NT2/D1 (cell line): ENCODE data around the gene ABLIM2.

Source experiments
- DNase-seq: peaks from one replicate; pipeline ENCODE4 v3.0.0-alpha.2; 2011; ENCODE audit warnings: low read depth, low spot score
- H3K27me3 ChIP-seq: 2 replicates; pipeline ENCODE4 v1.6.0; 2011; ENCODE audit warnings: mild to moderate bottlenecking; ENCODE audit not compliant: insufficient read length, insufficient read depth
- H3K36me3 ChIP-seq: 2 replicates; pipeline ENCODE4 v1.6.1; 2011; ENCODE audit warnings: mild to moderate bottlenecking, low read length, mixed read lengths; ENCODE audit not compliant: insufficient read depth, insufficient read length
- H3K4me1 ChIP-seq: 2 replicates; pipeline ENCODE4 v1.5.1; 2011; ENCODE audit not compliant: insufficient read depth, insufficient read length
- H3K4me3 ChIP-seq: 2 replicates; pipeline ENCODE4 v1.5.1; 2011; ENCODE audit warnings: low read depth; ENCODE audit not compliant: insufficient read length
- H3K9ac ChIP-seq: 2 replicates; pipeline ENCODE4 v1.6.0; 2011; ENCODE audit warnings: low read depth; ENCODE audit not compliant: insufficient read length
- H3K9me3 ChIP-seq: 2 replicates; pipeline ENCODE4 v1.5.1; 2011; ENCODE audit warnings: mild to moderate bottlenecking, low read length; ENCODE audit not compliant: insufficient read depth
- SUZ12 ChIP-seq: IDR thresholded peaks from 2 replicates; pipeline ENCODE4 v1.6.1; 2011; ENCODE audit not compliant: insufficient read length, insufficient read depth; ENCODE audit errors: extremely low read depth
- YY1 ChIP-seq: IDR thresholded peaks from 2 replicates; pipeline ENCODE4 v1.6.1; 2011; ENCODE audit not compliant: insufficient read length, insufficient read depth
- ZNF274 ChIP-seq: IDR thresholded peaks from 2 replicates; pipeline ENCODE4 v1.6.1; 2011; ENCODE audit warnings: mild to moderate bottlenecking, low read depth, low read length

Gene ABLIM2

DNA sequence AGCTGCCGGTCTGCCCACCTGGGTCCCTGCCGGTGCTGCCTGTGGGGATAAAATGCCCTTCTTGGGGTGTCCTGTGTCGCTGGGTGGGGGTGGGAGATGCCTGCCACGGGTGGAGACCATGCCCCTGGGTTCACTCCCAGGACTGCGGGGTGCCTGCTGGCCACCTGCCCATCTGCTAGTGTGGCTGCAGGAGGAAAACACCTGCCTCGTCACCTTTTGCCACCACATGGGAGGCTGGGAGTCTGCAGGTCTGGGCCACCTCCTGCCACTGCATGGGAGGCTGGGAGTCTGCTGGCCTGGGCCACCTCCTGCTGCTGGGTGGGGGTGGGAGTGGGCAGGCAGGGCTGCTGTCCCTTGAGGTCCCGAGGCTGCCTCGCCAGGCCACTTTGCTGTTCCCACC is 160.2 kb downstream of the ABLIM2 start:
- no peak for DNase-seq
- H3K9ac ChIP-seq, result no peak overlapping the region
- H3K27me3 ChIP-seq, result no peaks in the 10 kb centered on the region
- no peak for TF ChIP-seq YY1
- no peak for TF ChIP-seq ZNF274
- no peak for TF ChIP-seq SUZ12
- H3K36me3 ChIP-seq, result no peaks in the 10 kb centered on the region
- H3K9me3 ChIP-seq, result no peaks in the 10 kb centered on the region
- H3K4me1 ChIP-seq, result peaks cover 25% of the 10 kb centered on the region
- no peak overlapping the region for H3K4me3 ChIP-seq

DNA sequence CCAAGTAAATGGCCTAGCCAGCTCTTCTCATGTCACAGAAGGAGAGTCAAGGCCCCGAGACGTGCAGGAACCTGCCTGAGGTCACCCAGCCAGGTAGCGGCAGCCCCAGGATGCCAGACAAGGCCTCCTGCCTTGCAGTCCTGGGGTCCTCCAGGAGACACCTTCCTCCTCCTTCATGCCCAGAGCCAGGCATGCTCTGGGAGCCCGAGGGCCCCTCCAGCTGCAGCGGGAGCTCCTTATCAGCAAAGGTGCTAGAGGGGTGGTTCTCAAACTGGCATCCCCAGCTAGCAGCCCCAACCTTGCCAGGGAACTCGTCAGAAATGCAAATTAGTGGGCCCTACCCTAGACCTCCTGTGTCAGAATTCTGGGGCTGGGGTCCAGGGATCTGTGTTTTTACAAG is 162.7 kb downstream of the ABLIM2 start:
- H3K4me3 ChIP-seq, result no peak overlapping the region
- H3K9me3 ChIP-seq, result no peaks in the 10 kb centered on the region
- no peaks in the 10 kb centered on the region for H3K27me3 ChIP-seq
- H3K36me3 ChIP-seq, result no peaks in the 10 kb centered on the region
- TF ChIP-seq ZNF274 (no peak), YY1 (no peak), SUZ12 (no peak)
- H3K9ac ChIP-seq, result peak overlapping the region; percentile 0
- DNase-seq, result no peak
- peaks cover 21% of the 10 kb centered on the region for H3K4me1 ChIP-seq

DNA sequence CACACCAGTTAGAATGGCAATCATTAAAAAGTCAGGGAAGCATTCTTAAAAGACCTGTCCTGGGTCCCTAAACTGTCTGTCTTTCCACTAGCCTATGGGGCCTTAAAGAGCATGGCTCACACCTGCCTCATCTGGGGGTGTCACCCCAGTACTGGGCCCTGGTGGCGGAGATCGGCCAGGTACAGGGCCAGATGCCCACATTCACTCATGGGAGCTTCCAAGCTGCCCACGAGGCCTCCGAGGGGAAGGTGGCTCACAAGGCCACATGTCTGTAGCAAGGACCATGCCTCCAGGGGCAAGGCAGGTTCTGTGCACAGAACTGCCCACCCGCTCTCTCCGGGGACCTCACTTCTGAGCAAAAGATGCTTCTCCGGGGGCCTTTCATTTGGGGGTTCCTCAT is 163.5 kb downstream of the ABLIM2 start:
- Histone ChIP-seq H3K36me3 (no peaks in the 10 kb centered on the region), H3K27me3 (no peaks in the 10 kb centered on the region), H3K4me1 (peaks cover 16% of the 10 kb centered on the region), H3K9me3 (no peaks in the 10 kb centered on the region), H3K9ac (no peak overlapping the region), H3K4me3 (no peak overlapping the region)
- no peak for DNase-seq
- no peak for TF ChIP-seq SUZ12
- TF ChIP-seq YY1, result no peak
- TF ChIP-seq ZNF274, result no peak

DNA sequence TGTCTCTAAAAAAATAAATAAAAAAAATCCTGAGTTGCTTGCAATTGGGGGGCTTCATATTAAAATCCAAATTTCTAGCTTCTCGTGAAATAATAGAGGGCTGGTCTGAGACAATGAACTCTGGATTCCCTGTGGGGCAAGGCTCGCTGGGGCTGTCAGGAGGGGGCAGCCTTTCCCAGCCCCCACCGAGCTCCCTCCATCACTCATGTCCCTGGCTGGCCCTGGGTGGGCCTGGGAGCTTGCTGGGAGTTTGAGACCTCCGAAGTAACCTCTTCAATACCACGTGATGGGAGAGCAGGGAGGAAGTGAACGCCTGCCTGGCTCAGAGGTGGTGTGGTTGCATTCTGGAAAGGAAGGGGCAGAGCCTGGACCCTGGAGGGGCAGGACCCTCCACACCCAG is 164.9 kb downstream of the ABLIM2 start:
- peaks cover 16% of the 10 kb centered on the region for H3K4me1 ChIP-seq
- H3K27me3 ChIP-seq, result no peaks in the 10 kb centered on the region
- H3K9me3 ChIP-seq, result no peaks in the 10 kb centered on the region
- H3K4me3 ChIP-seq, result no peak overlapping the region
- TF ChIP-seq YY1 (no peak), ZNF274 (no peak)
- no peak overlapping the region for H3K9ac ChIP-seq
- H3K36me3 ChIP-seq, result no peaks in the 10 kb centered on the region
- no peak for DNase-seq

DNA sequence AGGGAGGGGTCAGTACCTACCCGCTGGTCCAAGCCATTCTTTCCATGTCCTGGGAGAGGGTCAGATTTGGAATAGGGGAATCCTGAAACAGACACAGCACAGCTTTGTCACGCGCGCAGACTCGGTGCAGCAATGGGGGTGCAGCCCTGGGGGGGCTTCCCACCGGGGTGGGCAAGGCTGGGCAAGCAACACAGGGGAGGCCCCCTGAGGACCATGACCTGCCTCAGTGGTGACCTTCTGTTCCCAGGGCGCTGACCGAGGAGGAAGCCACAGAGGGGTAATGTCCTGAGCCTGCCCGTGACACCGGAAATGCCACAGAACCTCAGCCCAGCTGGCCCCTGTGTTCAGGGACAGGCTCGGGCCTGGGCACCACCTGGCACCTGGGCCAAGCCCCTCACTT is 165.8 kb downstream of the ABLIM2 start:
- DNase-seq, result no peak
- no peaks in the 10 kb centered on the region for H3K9me3 ChIP-seq
- peaks cover 14% of the 10 kb centered on the region for H3K4me1 ChIP-seq
- no peaks in the 10 kb centered on the region for H3K36me3 ChIP-seq
- TF ChIP-seq SUZ12, result no peak
- no peak for TF ChIP-seq YY1
- no peak for TF ChIP-seq ZNF274
- H3K9ac ChIP-seq, result no peak overlapping the region
- no peak overlapping the region for H3K4me3 ChIP-seq
- no peaks in the 10 kb centered on the region for H3K27me3 ChIP-seq

DNA sequence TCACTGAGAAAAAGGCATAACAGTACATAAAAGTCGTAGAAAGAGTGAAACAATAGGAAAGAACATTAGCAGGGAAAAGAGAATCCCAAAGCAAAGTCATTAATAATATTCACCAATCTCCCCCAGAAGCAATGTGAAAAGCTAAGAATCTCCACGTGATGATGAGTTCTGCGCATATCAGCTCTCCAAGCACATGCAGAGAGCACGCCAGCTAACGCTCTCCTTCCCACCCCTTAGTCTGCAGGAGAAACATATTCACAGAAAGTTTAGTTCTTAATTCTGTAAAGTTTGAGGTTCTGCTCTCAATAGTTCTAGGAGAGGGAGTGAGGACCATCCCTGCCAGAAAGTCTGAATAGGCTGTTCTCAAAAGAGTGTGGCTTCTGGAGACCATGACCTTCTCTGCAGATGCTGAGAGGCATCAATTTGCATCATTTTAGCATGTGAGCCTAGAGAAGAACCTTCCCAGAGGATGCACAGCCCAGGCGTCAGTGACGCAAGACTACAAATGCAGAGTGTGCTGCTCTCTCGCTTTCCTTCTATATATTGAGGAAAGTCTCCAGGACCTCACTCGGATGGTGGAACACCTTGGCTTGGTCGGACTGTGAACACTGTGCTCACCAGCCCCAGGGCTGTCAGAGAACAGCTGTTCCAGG is 167.7 kb downstream of the ABLIM2 start:
- TF ChIP-seq YY1, result no peak
- TF ChIP-seq SUZ12, result no peak
- no peak for TF ChIP-seq ZNF274
- no peak overlapping the region for H3K9ac ChIP-seq
- no peaks in the 10 kb centered on the region for H3K36me3 ChIP-seq
- no peaks in the 10 kb centered on the region for H3K27me3 ChIP-seq
- no peaks in the 10 kb centered on the region for H3K9me3 ChIP-seq
- no peak overlapping the region for H3K4me3 ChIP-seq
- DNase-seq, result no peak
- peaks cover 17% of the 10 kb centered on the region for H3K4me1 ChIP-seq

DNA sequence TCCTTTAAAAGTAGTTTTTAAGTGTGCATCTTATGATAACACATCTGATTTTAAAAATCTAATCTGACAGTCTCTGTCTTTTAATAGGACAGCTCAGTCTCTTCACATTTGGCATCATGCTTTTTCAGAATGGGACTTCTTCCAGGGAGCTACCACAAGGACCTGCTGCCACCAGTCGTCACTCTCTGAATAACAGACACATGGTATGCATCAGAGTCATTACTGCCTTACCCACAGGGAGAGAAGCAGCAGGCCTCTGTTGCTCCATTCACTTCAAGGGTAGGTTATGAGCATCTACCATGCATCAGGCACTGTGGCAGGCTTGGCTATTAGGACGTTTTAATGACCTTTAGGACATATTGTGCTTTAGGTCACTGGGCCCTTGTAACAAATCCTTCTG is 169.0 kb downstream of the ABLIM2 start:
- no peaks in the 10 kb centered on the region for H3K9me3 ChIP-seq

DNA sequence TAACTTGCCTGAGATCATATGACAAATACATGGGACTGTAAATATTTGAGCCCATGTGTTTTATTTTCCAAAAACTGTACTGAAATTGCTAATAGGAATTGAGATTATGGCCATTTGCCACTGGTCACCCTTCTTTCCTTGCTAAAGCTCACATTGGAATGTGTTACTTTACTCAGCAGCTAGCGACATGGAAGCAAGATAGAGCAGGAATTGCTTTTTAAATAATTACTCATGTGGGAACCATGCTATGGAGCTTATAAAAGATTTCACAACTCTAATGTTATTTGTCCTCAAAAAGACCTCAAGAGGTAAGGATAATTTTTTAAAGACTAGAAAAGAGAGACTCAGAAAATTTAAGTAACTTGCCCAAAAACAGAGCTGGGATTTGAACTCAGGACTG is 170.2 kb downstream of the ABLIM2 start:
- no peak for TF ChIP-seq YY1
- no peak for TF ChIP-seq ZNF274
- TF ChIP-seq SUZ12, result no peak
- peaks cover 20% of the 10 kb centered on the region for H3K4me1 ChIP-seq
- DNase-seq, result no peak
- H3K36me3 ChIP-seq, result no peaks in the 10 kb centered on the region
- no peak overlapping the region for H3K9ac ChIP-seq
- H3K27me3 ChIP-seq, result no peaks in the 10 kb centered on the region
- no peak overlapping the region for H3K4me3 ChIP-seq
- no peaks in the 10 kb centered on the region for H3K9me3 ChIP-seq

More for the DNA sequence above, 169.0 kb downstream of the ABLIM2 start:
- no peaks in the 10 kb centered on the region for H3K27me3 ChIP-seq
- no peak overlapping the region for H3K4me3 ChIP-seq
- no peak overlapping the region for H3K9ac ChIP-seq
- TF ChIP-seq YY1, result no peak
- TF ChIP-seq ZNF274, result no peak
- no peak for TF ChIP-seq SUZ12
- no peak for DNase-seq
- H3K4me1 ChIP-seq, result peaks cover 15% of the 10 kb centered on the region
- H3K36me3 ChIP-seq, result no peaks in the 10 kb centered on the region
